ENCODE data around the gene GARIN5A. TPM values are rescaled to one million over a fixed set of nuclear protein-coding genes. Genes with fewer than 3 reads are reported as not detected.

Gene GARIN5A
- total and polyA plus RNA-seq, 9 of the 15 experiments (the other 6 are each of a cell fraction or from before 2014, with no cell fraction given) = 0.10 to 0.82 (median 0.23) TPM; not detected in 2

DNA sequence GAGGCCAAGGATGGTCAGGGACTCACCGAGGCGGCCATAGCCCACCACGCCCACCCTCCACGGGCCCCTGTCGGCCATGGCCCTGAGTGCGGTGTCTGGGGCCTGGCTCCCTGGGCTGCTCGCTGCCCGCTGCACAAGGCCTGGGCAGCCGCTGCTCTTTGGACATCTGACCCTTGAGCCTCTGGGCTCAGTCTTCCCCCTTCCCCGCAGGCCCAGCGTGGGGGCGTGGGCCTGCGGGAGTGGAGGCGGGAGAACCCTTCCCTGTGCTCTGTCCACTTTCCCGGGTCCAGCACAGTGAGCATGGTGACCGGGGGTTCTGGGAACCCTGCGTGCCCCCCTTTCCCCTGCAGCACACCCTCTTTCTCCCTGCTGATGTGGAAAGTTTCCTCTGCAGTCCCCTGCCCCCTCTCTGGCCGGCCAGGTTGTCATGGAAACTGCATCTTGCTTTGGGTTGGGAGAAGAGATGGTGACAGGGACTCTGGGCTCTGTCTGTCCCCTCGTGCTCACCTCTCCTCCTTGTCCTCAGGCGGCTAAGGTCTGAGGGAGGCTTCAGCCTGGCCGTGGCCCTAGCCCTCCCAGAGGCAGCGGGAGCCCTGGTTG, 37.2 kb upstream of the GARIN5A start, which contains the start of gene ASPDH (continued):
- TF ChIP-seq, protein P1, sequence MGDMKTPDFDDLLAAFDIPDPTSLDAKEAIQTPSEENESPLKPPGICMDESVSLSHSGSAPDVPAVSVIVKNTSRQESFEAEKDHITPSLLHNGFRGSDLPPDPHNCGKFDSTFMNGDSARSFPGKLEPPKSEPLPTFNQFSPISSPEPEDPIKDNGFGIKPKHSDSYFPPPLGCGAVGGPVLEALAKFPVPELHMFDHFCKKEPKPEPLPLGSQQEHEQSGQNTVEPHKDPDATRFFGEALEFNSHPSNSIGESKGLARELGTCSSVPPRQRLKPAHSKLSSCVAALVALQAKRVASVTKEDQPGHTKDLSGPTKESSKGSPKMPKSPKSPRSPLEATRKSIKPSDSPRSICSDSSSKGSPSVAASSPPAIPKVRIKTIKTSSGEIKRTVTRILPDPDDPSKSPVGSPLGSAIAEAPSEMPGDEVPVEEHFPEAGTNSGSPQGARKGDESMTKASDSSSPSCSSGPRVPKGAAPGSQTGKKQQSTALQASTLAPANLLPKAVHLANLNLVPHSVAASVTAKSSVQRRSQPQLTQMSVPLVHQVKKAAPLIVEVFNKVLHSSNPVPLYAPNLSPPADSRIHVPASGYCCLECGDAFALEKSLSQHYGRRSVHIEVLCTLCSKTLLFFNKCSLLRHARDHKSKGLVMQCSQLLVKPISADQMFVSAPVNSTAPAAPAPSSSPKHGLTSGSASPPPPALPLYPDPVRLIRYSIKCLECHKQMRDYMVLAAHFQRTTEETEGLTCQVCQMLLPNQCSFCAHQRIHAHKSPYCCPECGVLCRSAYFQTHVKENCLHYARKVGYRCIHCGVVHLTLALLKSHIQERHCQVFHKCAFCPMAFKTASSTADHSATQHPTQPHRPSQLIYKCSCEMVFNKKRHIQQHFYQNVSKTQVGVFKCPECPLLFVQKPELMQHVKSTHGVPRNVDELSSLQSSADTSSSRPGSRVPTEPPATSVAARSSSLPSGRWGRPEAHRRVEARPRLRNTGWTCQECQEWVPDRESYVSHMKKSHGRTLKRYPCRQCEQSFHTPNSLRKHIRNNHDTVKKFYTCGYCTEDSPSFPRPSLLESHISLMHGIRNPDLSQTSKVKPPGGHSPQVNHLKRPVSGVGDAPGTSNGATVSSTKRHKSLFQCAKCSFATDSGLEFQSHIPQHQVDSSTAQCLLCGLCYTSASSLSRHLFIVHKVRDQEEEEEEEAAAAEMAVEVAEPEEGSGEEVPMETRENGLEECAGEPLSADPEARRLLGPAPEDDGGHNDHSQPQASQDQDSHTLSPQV (IDR thresholded peaks at IDR 0.05) = no peak
- no peak for TF ChIP-seq MTA1 (IDR thresholded peaks at IDR 0.05; ENCODE audit: borderline replicate concordance)
- no peak for TF ChIP-seq DACH1 (IDR thresholded peaks at IDR 0.05; ENCODE audit: partially characterized antibody)

DNA sequence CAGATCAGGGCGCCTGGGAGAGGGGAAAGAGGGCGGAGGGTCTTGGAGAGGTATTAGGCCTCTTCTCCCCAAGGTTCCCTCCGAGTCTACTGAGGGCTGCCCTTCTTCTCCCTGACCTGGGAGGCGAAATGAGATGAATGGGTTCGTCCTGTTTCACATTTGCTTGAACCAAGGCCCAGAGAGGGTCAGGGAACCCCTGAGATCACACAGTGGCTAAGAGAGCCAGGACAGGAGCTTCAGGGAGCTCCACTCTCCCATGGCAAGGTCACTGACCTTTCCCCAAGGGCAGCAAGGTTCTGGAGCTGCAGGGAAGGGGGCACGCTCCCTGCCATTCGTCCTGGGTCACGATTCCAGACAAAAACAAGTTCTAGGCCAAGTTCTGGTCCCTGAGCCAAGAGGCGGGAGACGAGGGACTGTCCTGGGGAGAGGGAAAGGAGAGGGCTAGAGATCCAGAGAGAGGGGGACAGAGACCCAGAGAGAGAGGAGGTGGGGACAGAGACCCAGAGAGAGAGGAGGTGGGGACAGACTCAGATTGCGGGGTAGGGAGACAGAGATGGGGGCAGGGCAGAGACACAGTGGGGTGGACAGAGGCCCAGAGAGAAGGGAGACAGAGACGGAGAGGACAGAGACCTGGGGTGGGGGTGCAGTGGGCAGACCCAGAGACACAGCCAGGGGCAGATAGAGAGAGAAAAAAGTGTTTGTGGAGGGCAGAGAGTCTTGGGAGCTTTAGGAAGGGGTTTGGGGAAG, 36.5 kb upstream of the GARIN5A start:
- peak overlapping the region in 1 of 2 experiments; percentile 52; a peak in 2 of 4 replicates for H3K9ac ChIP-seq (ENCODE audit: insufficient read depth in 1 of 2, low read depth in 2 of 2, low read length in 2 of 2)
- no peaks in the 10 kb centered on the region for H3K36me3 ChIP-seq (ENCODE audit: control insufficient read depth, insufficient read depth, low read length)
- peaks cover 5 to 68% of the 10 kb centered on the region in 2 experiments; a peak in 4 of 5 replicates for H3K4me1 ChIP-seq (replicated peaks in 1 of 2; ENCODE audit: control insufficient read depth in 2 of 2, insufficient read depth in 2 of 2, low read length in 2 of 2)
- peaks cover 4% of the 10 kb centered on the region for H3K9me1 ChIP-seq (ENCODE audit: control insufficient read depth, insufficient read depth, low read length)
- H3K4me2 ChIP-seq (ENCODE audit: insufficient read depth, low read length) = no peak overlapping the region
- CTCF ChIA-PET (ENCODE audit: low intra/inter-chr PET ratio) = no interaction called here
- POLR2A ChIA-PET = interaction anchor here (1.0 kb wide), 1 partner anchor 180 kb away, joined by 3 read pairs; no protein-coding TSS in a partner anchor
- FAIRE-seq = no peak
- H3K27me3 ChIP-seq (ENCODE audit: control insufficient read depth in 2 of 2, insufficient read depth in 2 of 2, low read length in 2 of 2) = no peaks in the 10 kb centered on the region
- WGBS (ENCODE audit: insufficient coverage, low coverage, missing lambda C conversion rate) = 80% methylated on average over 8 of the region's 12 CpGs
- in situ Hi-C loops (cut with MboI) (no loop called here), intact Hi-C loops (cut with micrococcal nuclease) (no loop called here)
- no peak for ATAC-seq
- no peaks in the 10 kb centered on the region for H3K9me3 ChIP-seq (replicated peaks; ENCODE audit: control insufficient read depth, insufficient read depth, low read depth, low read length)
- no peak overlapping the region for H3K4me3 ChIP-seq
- no TSS peak for BruUV-seq (replicated peaks)
- H4K20me1 ChIP-seq (replicated peaks; ENCODE audit: control insufficient read depth, insufficient read depth, low read length) = no peaks in the 10 kb centered on the region
- no peak overlapping the region for H3K27ac ChIP-seq (ENCODE audit: extremely low read depth, low read depth, low read length)
- H2AFZ ChIP-seq (ENCODE audit: low read depth, low read length) = no peak overlapping the region
- no peaks in the 10 kb centered on the region; the same call in 2 of the 3 replicates for H3K79me2 ChIP-seq (ENCODE audit: control insufficient read depth, insufficient read depth, low read length)
- no peak for DNase-seq (ENCODE audit: extremely low read depth in 1 of 4, low spot score in 3 of 4)
- TF ChIP-seq, protein P2, sequence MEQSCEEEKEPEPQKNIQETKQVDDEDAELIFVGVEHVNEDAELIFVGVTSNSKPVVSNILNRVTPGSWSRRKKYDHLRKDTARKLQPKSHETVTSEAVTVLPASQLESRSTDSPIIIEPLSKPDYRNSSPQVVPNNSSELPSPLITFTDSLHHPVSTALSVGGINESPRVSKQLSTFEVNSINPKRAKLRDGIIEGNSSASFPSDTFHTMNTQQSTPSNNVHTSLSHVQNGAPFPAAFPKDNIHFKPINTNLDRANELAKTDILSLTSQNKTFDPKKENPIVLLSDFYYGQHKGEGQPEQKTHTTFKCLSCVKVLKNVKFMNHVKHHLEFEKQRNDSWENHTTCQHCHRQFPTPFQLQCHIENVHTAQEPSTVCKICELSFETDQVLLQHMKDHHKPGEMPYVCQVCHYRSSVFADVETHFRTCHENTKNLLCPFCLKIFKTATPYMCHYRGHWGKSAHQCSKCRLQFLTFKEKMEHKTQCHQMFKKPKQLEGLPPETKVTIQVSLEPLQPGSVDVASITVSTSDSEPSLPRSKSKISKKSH (CRISPR knock-in tag; IDR thresholded peaks at IDR 0.05) = no peak
- TF ChIP-seq ZFP1 (CRISPR knock-in tag; IDR thresholded peaks at IDR 0.05) = no peak
- TF ChIP-seq, protein P3, sequence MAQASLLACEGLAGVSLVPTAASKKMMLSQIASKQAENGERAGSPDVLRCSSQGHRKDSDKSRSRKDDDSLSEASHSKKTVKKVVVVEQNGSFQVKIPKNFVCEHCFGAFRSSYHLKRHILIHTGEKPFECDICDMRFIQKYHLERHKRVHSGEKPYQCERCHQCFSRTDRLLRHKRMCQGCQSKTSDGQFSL (CRISPR knock-in tag; IDR thresholded peaks at IDR 0.05) = 0 out of 2 replicates have a peak, but pooled peaks have one; percentile 12
- TF ChIP-seq, protein P3 (tag; IDR thresholded peaks at IDR 0.05) = no peak
- TF ChIP-seq, protein P4, sequence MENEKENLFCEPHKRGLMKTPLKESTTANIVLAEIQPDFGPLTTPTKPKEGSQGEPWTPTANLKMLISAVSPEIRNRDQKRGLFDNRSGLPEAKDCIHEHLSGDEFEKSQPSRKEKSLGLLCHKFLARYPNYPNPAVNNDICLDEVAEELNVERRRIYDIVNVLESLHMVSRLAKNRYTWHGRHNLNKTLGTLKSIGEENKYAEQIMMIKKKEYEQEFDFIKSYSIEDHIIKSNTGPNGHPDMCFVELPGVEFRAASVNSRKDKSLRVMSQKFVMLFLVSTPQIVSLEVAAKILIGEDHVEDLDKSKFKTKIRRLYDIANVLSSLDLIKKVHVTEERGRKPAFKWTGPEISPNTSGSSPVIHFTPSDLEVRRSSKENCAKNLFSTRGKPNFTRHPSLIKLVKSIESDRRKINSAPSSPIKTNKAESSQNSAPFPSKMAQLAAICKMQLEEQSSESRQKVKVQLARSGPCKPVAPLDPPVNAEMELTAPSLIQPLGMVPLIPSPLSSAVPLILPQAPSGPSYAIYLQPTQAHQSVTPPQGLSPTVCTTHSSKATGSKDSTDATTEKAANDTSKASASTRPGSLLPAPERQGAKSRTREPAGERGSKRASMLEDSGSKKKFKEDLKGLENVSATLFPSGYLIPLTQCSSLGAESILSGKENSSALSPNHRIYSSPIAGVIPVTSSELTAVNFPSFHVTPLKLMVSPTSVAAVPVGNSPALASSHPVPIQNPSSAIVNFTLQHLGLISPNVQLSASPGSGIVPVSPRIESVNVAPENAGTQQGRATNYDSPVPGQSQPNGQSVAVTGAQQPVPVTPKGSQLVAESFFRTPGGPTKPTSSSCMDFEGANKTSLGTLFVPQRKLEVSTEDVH (IDR thresholded peaks at IDR 0.05; ENCODE audit: low read depth, partially characterized antibody) = no peak
